Loucy (cell line): ENCODE results near the gene GPR156.

ENCODE experiments used
- CTCF ChIP-seq: fragments of 200-600 bp; sonication (generic); conservative IDR thresholded peaks from 2 replicates; pipeline ENCODE4 v1.5.1; 2014; ENCODE audit warnings: mild to moderate bottlenecking, antibody characterized with exemption, low read length
- EZH2phosphoT487 ChIP-seq: fragments of 200-600 bp; IDR thresholded peaks from 2 replicates; pipeline ENCODE4 v1.6.1; 2018; ENCODE audit warnings: antibody characterized with exemption, mild to moderate bottlenecking, moderate library complexity, borderline replicate concordance

DNA sequence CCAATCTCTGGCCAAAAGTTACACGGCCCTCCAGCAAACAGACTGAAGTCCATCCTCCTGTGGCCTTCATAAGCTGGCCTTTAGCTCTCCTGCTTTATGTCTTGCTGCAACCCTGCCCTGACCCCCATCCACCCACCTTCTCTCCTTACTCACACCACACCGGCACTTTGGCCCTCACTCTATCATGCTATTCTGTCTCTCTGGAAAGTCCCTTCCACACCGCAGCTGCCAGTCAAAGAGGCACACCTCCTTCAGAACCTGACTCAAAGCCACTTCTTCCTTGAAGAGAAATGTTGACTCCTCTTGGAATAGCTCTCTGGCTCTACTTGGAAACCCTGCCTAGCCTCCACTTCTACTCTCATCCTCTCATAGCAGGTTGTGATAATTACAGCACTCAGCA lies 4.5 kb downstream of the GPR156 start:
- TF ChIP-seq CTCF (no peak), EZH2phosphoT487 (no peak)
